ENCODE data around the gene NELL1.

The NELL1 gene

DNA sequence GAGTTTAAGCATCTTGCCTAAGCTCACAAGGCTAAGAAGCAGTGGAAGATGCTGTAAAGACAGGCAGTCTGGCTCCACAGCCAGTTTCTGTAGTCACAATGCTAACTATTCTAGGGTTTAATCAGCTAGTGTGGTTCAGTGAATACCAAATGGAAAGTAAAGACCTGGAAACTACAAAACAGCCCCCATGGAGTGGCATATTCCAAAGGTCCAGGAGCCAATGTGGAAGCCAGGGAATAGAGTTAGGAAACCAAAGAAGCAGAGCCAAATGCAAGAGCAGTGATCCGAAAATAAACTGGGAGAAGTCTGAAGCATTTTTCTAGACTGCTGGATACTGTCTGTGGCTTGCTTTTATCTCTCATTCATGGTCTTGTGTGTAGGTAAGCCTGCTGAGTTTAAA is 792.3 kb downstream of the NELL1 start:
- no peaks in the 10 kb centered on the region for H3K36me3 ChIP-seq (ENCODE audit: control insufficient read depth in 2 of 2, insufficient read depth in 2 of 2, low read length in 2 of 2)
- H3K4me1 ChIP-seq (ENCODE audit: control insufficient read depth, insufficient read depth, low read length) = no peaks in the 10 kb centered on the region
- no peaks in the 10 kb centered on the region for H3K27me3 ChIP-seq (ENCODE audit: control insufficient read depth in 1 of 2, insufficient read depth in 2 of 2, low read length in 2 of 2)
- H3K9me3 ChIP-seq (ENCODE audit: control insufficient read depth in 2 of 2, low read length in 2 of 2) = no peaks in the 10 kb centered on the region
- H3K27ac ChIP-seq (ENCODE audit: low read length) = no peak overlapping the region
- no peak overlapping the region for H3K9ac ChIP-seq (ENCODE audit: low read length in 2 of 2)
- no peak overlapping the region for H3K4me3 ChIP-seq (ENCODE audit: low read length in 2 of 2)

DNA sequence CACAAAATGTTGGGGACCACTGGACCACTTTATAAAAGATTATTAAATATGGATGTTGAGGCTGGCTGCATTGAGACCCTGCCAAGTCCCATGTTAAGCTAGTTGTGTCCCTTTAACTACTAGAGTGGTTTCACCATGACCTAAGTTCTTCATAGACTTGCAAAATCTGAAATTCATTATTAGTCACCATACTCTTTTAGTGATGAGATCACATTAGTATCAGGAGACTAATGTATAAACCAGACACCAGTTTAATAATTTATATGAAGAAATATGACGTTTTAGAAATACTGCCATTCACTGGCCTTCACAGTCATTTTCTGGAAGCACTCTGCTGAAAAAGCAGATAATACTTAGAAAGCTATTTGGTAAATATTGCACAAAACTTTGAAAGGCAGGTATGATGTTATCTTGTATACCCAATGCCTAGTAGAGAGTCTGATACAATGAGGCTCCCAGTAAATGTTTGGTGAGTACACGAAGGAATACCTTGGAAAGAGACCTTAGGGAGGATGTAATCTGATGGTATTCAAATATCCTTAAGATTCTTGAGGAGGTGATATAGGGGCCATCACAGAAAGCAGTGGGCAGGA is 795.3 kb downstream of the NELL1 start:
- Histone ChIP-seq H3K4me3 (ENCODE audit: low read length in 2 of 2) (no peak overlapping the region), H3K27ac (ENCODE audit: low read length) (no peak overlapping the region), H3K36me3 (ENCODE audit: control insufficient read depth in 2 of 2, insufficient read depth in 2 of 2, low read length in 2 of 2) (no peaks in the 10 kb centered on the region), H3K4me1 (ENCODE audit: control insufficient read depth, insufficient read depth, low read length) (no peaks in the 10 kb centered on the region), H3K9ac (ENCODE audit: low read length in 2 of 2) (no peak overlapping the region), H3K9me3 (ENCODE audit: control insufficient read depth in 2 of 2, low read length in 2 of 2) (no peaks in the 10 kb centered on the region), H3K27me3 (ENCODE audit: control insufficient read depth in 1 of 2, insufficient read depth in 2 of 2, low read length in 2 of 2) (no peaks in the 10 kb centered on the region)

DNA sequence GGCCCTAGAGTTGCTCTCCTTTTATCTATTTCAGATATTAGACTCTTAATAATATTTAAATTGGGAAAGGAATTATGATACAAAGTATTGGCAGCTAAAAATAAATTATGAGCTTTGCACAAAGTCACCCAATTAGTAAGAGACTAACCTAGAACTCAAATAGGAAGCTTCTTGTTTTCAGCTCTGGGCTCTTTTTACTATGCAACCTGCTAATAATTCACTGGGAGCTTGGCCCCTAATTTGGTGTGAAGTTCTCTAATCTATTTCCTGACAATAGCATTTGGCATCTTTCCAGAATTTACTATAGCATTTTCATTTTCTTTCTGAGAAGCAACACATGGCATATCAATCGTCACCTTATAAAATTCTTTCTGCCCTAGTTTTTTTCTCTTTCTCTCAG is 795.8 kb downstream of the NELL1 start:
- H3K4me1 ChIP-seq (ENCODE audit: control insufficient read depth, insufficient read depth, low read length) = no peaks in the 10 kb centered on the region

DNA sequence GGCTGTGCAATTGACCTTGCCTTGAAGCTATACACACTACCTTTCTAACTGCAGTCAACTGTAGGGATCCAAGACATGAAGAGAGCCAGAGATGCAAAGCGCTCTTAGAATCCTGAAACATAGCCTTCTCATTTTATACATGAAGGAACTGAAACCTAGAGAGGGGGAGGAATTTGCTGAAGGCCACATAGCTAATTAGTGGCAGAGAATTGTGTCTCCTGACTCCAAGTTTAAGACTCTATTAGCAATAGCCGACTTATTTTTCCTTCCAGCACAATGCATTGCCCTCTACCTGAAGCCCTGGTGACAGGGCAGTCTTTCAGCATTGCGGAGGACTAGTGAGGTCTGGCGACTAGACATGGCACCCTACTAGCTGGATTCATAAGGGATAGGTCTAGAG is 796.5 kb downstream of the NELL1 start:
- Histone ChIP-seq H3K4me3 (ENCODE audit: low read length in 2 of 2) (no peak overlapping the region), H3K9me3 (ENCODE audit: control insufficient read depth in 2 of 2, low read length in 2 of 2) (no peaks in the 10 kb centered on the region), H3K36me3 (ENCODE audit: control insufficient read depth in 2 of 2, insufficient read depth in 2 of 2, low read length in 2 of 2) (no peaks in the 10 kb centered on the region), H3K9ac (ENCODE audit: low read length in 2 of 2) (no peak overlapping the region), H3K4me1 (ENCODE audit: control insufficient read depth, insufficient read depth, low read length) (no peaks in the 10 kb centered on the region), H3K27me3 (ENCODE audit: control insufficient read depth in 1 of 2, insufficient read depth in 2 of 2, low read length in 2 of 2) (no peaks in the 10 kb centered on the region), H3K27ac (ENCODE audit: low read length) (no peak overlapping the region)

More for the DNA sequence above, 795.8 kb downstream of the NELL1 start:
- H3K36me3 ChIP-seq (ENCODE audit: control insufficient read depth in 2 of 2, insufficient read depth in 2 of 2, low read length in 2 of 2) = no peaks in the 10 kb centered on the region
- no peak overlapping the region for H3K27ac ChIP-seq (ENCODE audit: low read length)
- no peak overlapping the region for H3K9ac ChIP-seq (ENCODE audit: low read length in 2 of 2)
- no peak overlapping the region for H3K4me3 ChIP-seq (ENCODE audit: low read length in 2 of 2)
- H3K27me3 ChIP-seq (ENCODE audit: control insufficient read depth in 1 of 2, insufficient read depth in 2 of 2, low read length in 2 of 2) = no peaks in the 10 kb centered on the region
- no peaks in the 10 kb centered on the region for H3K9me3 ChIP-seq (ENCODE audit: control insufficient read depth in 2 of 2, low read length in 2 of 2)

DNA sequence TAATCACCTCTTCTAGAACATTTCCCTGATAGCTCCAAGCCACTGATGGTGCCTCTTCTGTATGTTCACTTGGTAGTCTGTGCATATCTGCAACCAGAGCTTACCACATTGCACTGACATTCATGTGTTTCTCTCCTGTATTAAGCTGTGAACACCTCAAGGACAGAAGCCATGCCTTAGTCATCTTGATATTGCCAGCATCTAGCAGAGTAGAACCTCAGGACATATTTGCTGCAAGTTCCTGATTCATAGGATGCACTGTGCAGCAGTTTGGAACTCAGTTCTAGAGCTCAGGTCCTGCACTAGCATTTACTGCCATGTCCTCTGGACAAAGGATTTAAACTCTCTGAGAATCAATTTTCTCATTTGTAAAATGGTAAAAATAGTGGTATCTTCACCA is 801.1 kb downstream of the NELL1 start:
- H3K27me3 ChIP-seq (ENCODE audit: control insufficient read depth in 1 of 2, insufficient read depth in 2 of 2, low read length in 2 of 2) = no peaks in the 10 kb centered on the region

DNA sequence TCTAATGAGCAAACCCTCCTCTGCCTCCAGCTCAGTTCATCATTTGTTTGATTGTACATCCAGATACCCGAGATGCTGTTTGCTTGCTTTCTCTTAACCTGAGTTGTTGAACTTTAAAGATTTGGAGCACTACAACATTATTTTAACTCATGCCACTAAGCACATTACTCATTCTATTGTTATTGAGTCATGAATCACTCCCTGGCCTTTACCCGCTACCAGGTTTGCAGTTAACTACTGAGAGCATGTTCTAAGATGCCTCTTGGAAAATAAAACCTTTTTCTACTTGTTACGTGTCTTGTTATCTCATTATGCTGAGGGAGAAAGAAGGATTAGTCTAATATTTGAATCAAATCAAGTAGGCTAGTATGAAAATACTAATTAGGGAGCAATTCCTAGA is 802.9 kb downstream of the NELL1 start:
- H3K27ac ChIP-seq (ENCODE audit: low read length) = no peak overlapping the region
- no peak overlapping the region for H3K4me3 ChIP-seq (ENCODE audit: low read length in 2 of 2)
- H3K36me3 ChIP-seq (ENCODE audit: control insufficient read depth in 2 of 2, insufficient read depth in 2 of 2, low read length in 2 of 2) = no peaks in the 10 kb centered on the region
- H3K27me3 ChIP-seq (ENCODE audit: control insufficient read depth in 1 of 2, insufficient read depth in 2 of 2, low read length in 2 of 2) = no peaks in the 10 kb centered on the region
- H3K9me3 ChIP-seq (ENCODE audit: control insufficient read depth in 2 of 2, low read length in 2 of 2) = no peaks in the 10 kb centered on the region
- no peaks in the 10 kb centered on the region for H3K4me1 ChIP-seq (ENCODE audit: control insufficient read depth, insufficient read depth, low read length)
- H3K9ac ChIP-seq (ENCODE audit: low read length in 2 of 2) = no peak overlapping the region

More for the DNA sequence above, 801.1 kb downstream of the NELL1 start:
- Histone ChIP-seq H3K9me3 (ENCODE audit: control insufficient read depth in 2 of 2, low read length in 2 of 2) (no peaks in the 10 kb centered on the region), H3K4me1 (ENCODE audit: control insufficient read depth, insufficient read depth, low read length) (no peaks in the 10 kb centered on the region), H3K9ac (ENCODE audit: low read length in 2 of 2) (no peak overlapping the region), H3K4me3 (ENCODE audit: low read length in 2 of 2) (no peak overlapping the region), H3K27ac (ENCODE audit: low read length) (no peak overlapping the region), H3K36me3 (ENCODE audit: control insufficient read depth in 2 of 2, insufficient read depth in 2 of 2, low read length in 2 of 2) (no peaks in the 10 kb centered on the region)

DNA sequence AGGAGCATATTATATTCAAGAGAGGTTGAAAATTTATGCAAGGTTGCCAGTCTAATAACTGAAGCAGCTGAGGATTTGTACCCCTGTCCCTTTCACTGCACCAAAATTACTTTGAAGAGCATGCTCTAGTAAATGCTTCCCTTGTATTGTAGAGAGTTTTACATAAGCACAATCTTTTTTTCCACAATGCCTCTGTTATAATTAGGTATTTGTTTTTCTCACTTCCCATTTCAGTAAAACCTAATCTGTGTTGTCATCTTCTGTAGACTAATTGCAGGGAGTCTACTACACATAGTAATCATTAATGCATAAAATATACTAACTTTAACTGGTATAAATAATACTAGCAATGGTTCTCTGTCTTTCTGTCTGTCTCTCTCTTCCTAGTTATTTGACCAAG is 805.1 kb downstream of the NELL1 start:
- H3K27me3 ChIP-seq (ENCODE audit: control insufficient read depth in 1 of 2, insufficient read depth in 2 of 2, low read length in 2 of 2) = no peaks in the 10 kb centered on the region
- H3K9me3 ChIP-seq (ENCODE audit: control insufficient read depth in 2 of 2, low read length in 2 of 2) = no peaks in the 10 kb centered on the region
- no peak overlapping the region for H3K9ac ChIP-seq (ENCODE audit: low read length in 2 of 2)
- no peaks in the 10 kb centered on the region for H3K36me3 ChIP-seq (ENCODE audit: control insufficient read depth in 2 of 2, insufficient read depth in 2 of 2, low read length in 2 of 2)
- H3K4me3 ChIP-seq (ENCODE audit: low read length in 2 of 2) = no peak overlapping the region
- H3K27ac ChIP-seq (ENCODE audit: low read length) = no peak overlapping the region
- H3K4me1 ChIP-seq (ENCODE audit: control insufficient read depth, insufficient read depth, low read length) = no peaks in the 10 kb centered on the region

DNA sequence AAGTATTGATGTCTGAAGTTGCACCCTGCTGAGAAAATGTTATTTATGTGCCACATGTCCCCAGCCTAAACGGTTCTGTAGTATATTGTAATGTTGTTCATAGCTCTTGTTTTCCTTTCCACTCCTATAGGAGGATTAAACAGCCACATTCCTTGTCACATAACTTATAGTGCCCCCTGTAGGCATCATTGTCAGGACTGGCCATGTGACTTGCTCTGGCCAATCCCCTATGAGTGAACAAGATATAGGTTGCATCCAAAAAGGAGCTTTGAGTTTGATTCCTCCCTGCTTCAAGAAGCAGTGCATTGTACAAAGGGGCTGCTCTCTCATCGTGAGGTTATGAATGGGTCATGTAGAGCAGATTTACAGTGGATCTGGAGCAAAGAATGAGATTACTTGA is 805.9 kb downstream of the NELL1 start:
- Histone ChIP-seq H3K36me3 (ENCODE audit: control insufficient read depth in 2 of 2, insufficient read depth in 2 of 2, low read length in 2 of 2) (no peaks in the 10 kb centered on the region), H3K27me3 (ENCODE audit: control insufficient read depth in 1 of 2, insufficient read depth in 2 of 2, low read length in 2 of 2) (no peaks in the 10 kb centered on the region), H3K9me3 (ENCODE audit: control insufficient read depth in 2 of 2, low read length in 2 of 2) (no peaks in the 10 kb centered on the region), H3K9ac (ENCODE audit: low read length in 2 of 2) (no peak overlapping the region), H3K27ac (ENCODE audit: low read length) (no peak overlapping the region), H3K4me3 (ENCODE audit: low read length in 2 of 2) (no peak overlapping the region), H3K4me1 (ENCODE audit: control insufficient read depth, insufficient read depth, low read length) (no peaks in the 10 kb centered on the region)

DNA sequence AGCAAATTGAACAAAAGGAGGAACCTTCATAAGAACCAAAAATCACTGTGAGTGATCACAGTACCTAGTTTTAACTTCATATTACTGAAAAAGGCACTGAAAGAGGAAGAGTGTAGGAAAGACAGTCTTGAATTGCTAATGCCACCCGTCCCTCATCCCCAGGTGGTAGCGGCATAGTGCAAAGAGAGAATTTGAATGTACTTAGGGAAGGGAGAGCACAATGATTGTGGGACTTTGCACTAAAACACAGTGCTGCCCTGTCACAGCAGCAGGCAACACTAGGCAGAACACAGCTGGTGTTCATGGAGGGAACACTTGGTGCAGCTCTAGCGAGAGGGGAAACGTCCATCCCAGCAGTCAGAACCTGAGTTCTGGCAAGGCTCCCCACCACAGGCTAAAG is 807.2 kb downstream of the NELL1 start:
- no peak overlapping the region for H3K27ac ChIP-seq (ENCODE audit: low read length)
- H3K4me1 ChIP-seq (ENCODE audit: control insufficient read depth, insufficient read depth, low read length) = no peaks in the 10 kb centered on the region
- H3K9ac ChIP-seq (ENCODE audit: low read length in 2 of 2) = no peak overlapping the region
- no peaks in the 10 kb centered on the region for H3K36me3 ChIP-seq (ENCODE audit: control insufficient read depth in 2 of 2, insufficient read depth in 2 of 2, low read length in 2 of 2)
- no peaks in the 10 kb centered on the region for H3K27me3 ChIP-seq (ENCODE audit: control insufficient read depth in 1 of 2, insufficient read depth in 2 of 2, low read length in 2 of 2)
- no peaks in the 10 kb centered on the region for H3K9me3 ChIP-seq (ENCODE audit: control insufficient read depth in 2 of 2, low read length in 2 of 2)
- H3K4me3 ChIP-seq (ENCODE audit: low read length in 2 of 2) = no peak overlapping the region

DNA sequence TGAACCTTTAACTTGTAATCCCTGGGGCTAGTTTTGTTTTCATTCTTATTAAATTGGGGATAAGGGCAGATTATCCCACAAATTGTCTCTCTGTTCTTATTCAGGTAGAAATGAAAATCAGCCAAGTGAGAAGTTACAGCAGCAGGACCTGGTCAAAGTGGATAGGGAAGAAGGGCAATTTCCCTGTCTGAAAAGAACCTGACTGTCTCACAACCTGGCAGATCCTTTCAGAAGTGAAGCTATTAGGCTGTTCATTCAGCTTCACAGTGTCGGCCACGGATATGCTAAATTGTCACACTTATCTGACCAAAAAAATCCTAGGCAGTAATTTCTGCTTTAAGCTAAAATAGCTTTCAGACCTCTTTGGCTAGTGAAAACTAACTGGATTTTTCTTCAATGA is 810.9 kb downstream of the NELL1 start:
- Histone ChIP-seq H3K27me3 (ENCODE audit: control insufficient read depth in 1 of 2, insufficient read depth in 2 of 2, low read length in 2 of 2) (no peaks in the 10 kb centered on the region), H3K4me3 (ENCODE audit: low read length in 2 of 2) (no peak overlapping the region), H3K27ac (ENCODE audit: low read length) (no peak overlapping the region), H3K9me3 (ENCODE audit: control insufficient read depth in 2 of 2, low read length in 2 of 2) (no peaks in the 10 kb centered on the region), H3K36me3 (ENCODE audit: control insufficient read depth in 2 of 2, insufficient read depth in 2 of 2, low read length in 2 of 2) (no peaks in the 10 kb centered on the region), H3K9ac (ENCODE audit: low read length in 2 of 2) (no peak overlapping the region), H3K4me1 (ENCODE audit: control insufficient read depth, insufficient read depth, low read length) (no peaks in the 10 kb centered on the region)

DNA sequence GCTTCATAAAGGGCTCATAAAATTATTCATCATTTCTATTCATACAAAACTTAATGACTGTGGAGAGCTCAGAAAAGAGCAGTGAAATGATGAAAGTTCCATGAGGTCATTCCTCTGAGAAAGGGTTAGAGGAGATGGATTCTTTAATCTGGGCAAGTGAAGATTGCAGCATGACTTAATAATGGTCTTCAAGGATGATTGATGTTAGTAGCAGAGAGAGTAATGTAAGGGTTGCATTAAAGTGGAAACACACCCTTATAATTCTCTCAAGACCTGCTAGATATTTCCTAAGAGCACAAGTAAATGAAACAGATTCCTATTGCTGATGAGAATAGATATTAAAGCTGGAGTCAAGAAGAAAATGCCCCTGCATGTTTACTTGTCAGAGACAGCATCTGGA is 811.9 kb downstream of the NELL1 start:
- no peaks in the 10 kb centered on the region for H3K4me1 ChIP-seq (ENCODE audit: control insufficient read depth, insufficient read depth, low read length)
- no peaks in the 10 kb centered on the region for H3K27me3 ChIP-seq (ENCODE audit: control insufficient read depth in 1 of 2, insufficient read depth in 2 of 2, low read length in 2 of 2)
- H3K27ac ChIP-seq (ENCODE audit: low read length) = no peak overlapping the region
- H3K9me3 ChIP-seq (ENCODE audit: control insufficient read depth in 2 of 2, low read length in 2 of 2) = no peaks in the 10 kb centered on the region
- H3K4me3 ChIP-seq (ENCODE audit: low read length in 2 of 2) = no peak overlapping the region
- H3K36me3 ChIP-seq (ENCODE audit: control insufficient read depth in 2 of 2, insufficient read depth in 2 of 2, low read length in 2 of 2) = no peaks in the 10 kb centered on the region
- H3K9ac ChIP-seq (ENCODE audit: low read length in 2 of 2) = no peak overlapping the region
